H9 (cell line): Measurements from ENCODE around the gene RUNX2. TPM values are rescaled to one million over a fixed set of nuclear protein-coding genes. Genes with fewer than 3 reads are reported as not detected.

ENCODE experiments used
- DNase-seq: peaks from one replicate; pipeline ENCODE4 v3.0.0-alpha.2; 2017
- H2AFZ ChIP-seq: one replicate; pipeline ENCODE4 v1.6.1; 2013; ENCODE audit warnings: mild to moderate bottlenecking, low read length, control low read depth, moderate library complexity
- H2AK5ac ChIP-seq: 2 replicates; pipeline ENCODE4 v1.6.1; 2013; ENCODE audit warnings: low read length, control low read depth, mixed read lengths; ENCODE audit not compliant: insufficient read length
- H2BK120ac ChIP-seq: one replicate; pipeline ENCODE4 v1.6.1; 2013; ENCODE audit warnings: low read depth, mild to moderate bottlenecking, low read length, control low read depth, inconsistent platforms; ENCODE audit not compliant: poor library complexity, severe bottlenecking
- H2BK12ac ChIP-seq: 2 replicates; pipeline ENCODE4 v1.6.1; 2013; ENCODE audit warnings: low read length, control low read depth, mixed read lengths, low read depth; ENCODE audit not compliant: insufficient read length
- H2BK15ac ChIP-seq: 2 replicates; pipeline ENCODE4 v1.6.1; 2013; ENCODE audit warnings: low read depth, low read length, control low read depth
- H2BK20ac ChIP-seq: one replicate; pipeline ENCODE4 v1.6.1; 2013; ENCODE audit warnings: low read depth, mild to moderate bottlenecking, low read length, control low read depth, inconsistent platforms; ENCODE audit not compliant: poor library complexity, severe bottlenecking
- H2BK5ac ChIP-seq: 2 replicates; pipeline ENCODE4 v1.6.1; 2013; ENCODE audit warnings: low read length, control low read depth, mixed read lengths; ENCODE audit not compliant: insufficient read length
- H3K14ac ChIP-seq: 2 replicates; pipeline ENCODE4 v1.6.1; 2013; ENCODE audit warnings: low read length, control low read depth; ENCODE audit not compliant: insufficient read depth
- H3K18ac ChIP-seq: 2 replicates; pipeline ENCODE4 v1.6.1; 2013; ENCODE audit warnings: low read depth, mild to moderate bottlenecking, mixed read lengths, low read length, control low read depth; ENCODE audit not compliant: insufficient read length
- H3K23ac ChIP-seq: 2 replicates; pipeline ENCODE4 v1.6.1; 2013; ENCODE audit warnings: low read length, control low read depth, mixed read lengths, low read depth; ENCODE audit not compliant: insufficient read length
- H3K23me2 ChIP-seq: 2 replicates; pipeline ENCODE4 v1.6.1; 2013; ENCODE audit warnings: low read depth, mild to moderate bottlenecking, mixed read lengths, low read length, control low read depth; ENCODE audit not compliant: insufficient read length, poor library complexity, severe bottlenecking
- H3K27ac ChIP-seq: 2 replicates; pipeline ENCODE4 v1.5.1; 2013; ENCODE audit warnings: low read length, control low read depth, mixed read lengths, low read depth; ENCODE audit not compliant: insufficient read length
- H3K27me3 ChIP-seq: 2 replicates; pipeline ENCODE4 v1.6.1; 2013; ENCODE audit warnings: low read length, control low read depth, inconsistent platforms; ENCODE audit not compliant: insufficient read depth
- H3K4ac ChIP-seq: 2 replicates; pipeline ENCODE4 v1.6.1; 2013; ENCODE audit warnings: low read depth, mild to moderate bottlenecking, control low read depth, inconsistent platforms, low read length, moderate library complexity
- H3K4me1 ChIP-seq: 2 replicates; pipeline ENCODE4 v1.6.1; 2013; ENCODE audit warnings: low read length, control low read depth, inconsistent platforms; ENCODE audit not compliant: insufficient read depth
- H3K4me2 ChIP-seq: 2 replicates; pipeline ENCODE4 v1.6.1; 2013; ENCODE audit warnings: low read length, control low read depth, mixed read lengths; ENCODE audit not compliant: insufficient read length, insufficient read depth
- H3K56ac ChIP-seq: 2 replicates; pipeline ENCODE4 v1.6.1; 2013; ENCODE audit warnings: low read depth, mild to moderate bottlenecking, mixed read lengths, low read length, control low read depth; ENCODE audit not compliant: insufficient read length
- H3K79me1 ChIP-seq: 2 replicates; pipeline ENCODE4 v1.6.1; 2013; ENCODE audit warnings: low read depth, mild to moderate bottlenecking, moderate library complexity, low read length, control low read depth, inconsistent platforms; ENCODE audit not compliant: insufficient read depth, poor library complexity, severe bottlenecking
- H3K79me2 ChIP-seq: 2 replicates; pipeline ENCODE4 v1.6.1; 2013; ENCODE audit warnings: low read length, control low read depth, inconsistent platforms; ENCODE audit not compliant: insufficient read depth
- H3K9ac ChIP-seq: 2 replicates; pipeline ENCODE4 v1.6.1; 2013; ENCODE audit warnings: low read length, control low read depth, mixed read lengths; ENCODE audit not compliant: insufficient read length; ENCODE audit errors: extremely low read depth
- H3K9me3 ChIP-seq: one replicate; pipeline ENCODE4 v1.6.1; 2013; ENCODE audit warnings: low read depth, low read length, inconsistent platforms; ENCODE audit not compliant: control insufficient read depth
- H3T11ph ChIP-seq: one replicate; pipeline ENCODE4 v1.6.1; 2013; ENCODE audit warnings: mild to moderate bottlenecking, low read length, control low read depth, inconsistent platforms
- H4K20me1 ChIP-seq: one replicate; pipeline ENCODE4 v1.6.1; 2013; ENCODE audit not compliant: control insufficient read depth, insufficient read length, insufficient read depth
- H4K5ac ChIP-seq: 2 replicates; pipeline ENCODE4 v1.6.1; 2013; ENCODE audit warnings: low read depth, mild to moderate bottlenecking, mixed read lengths, low read length, control low read depth; ENCODE audit not compliant: insufficient read length
- H4K8ac ChIP-seq: replicated peaks from 2 replicates; pipeline ENCODE4 v1.6.1; 2013; ENCODE audit warnings: low read length, control low read depth, mixed read lengths, low read depth; ENCODE audit not compliant: insufficient read length
- H4K91ac ChIP-seq: 2 replicates; pipeline ENCODE4 v1.6.1; 2013; ENCODE audit warnings: low read depth, mild to moderate bottlenecking, moderate library complexity, mixed read lengths, low read length, control low read depth; ENCODE audit not compliant: insufficient read length
- H3K27ac Mint-ChIP-seq, 3 experiments: 2 replicates in 2 of 3; 3 replicates in 1 of 3; pipeline ENCODE4 v1.8.0; 2020 to 2021; ENCODE audit warnings: mixed read lengths in 3 of 3, mild to moderate bottlenecking in 1 of 3, moderate library complexity in 1 of 3
- H3K27me3 Mint-ChIP-seq: 2 replicates; pipeline ENCODE4 v1.8.0; 2021; ENCODE audit warnings: low read depth, mild to moderate bottlenecking, moderate library complexity, mixed read lengths
- H3K36me3 Mint-ChIP-seq, 3 experiments: 2 replicates in 2 of 3; 3 replicates in 1 of 3; pipeline ENCODE4 v1.8.0; 2020 to 2021; ENCODE audit warnings: low read depth in 3 of 3, mixed read lengths in 3 of 3; ENCODE audit not compliant: insufficient read depth in 1 of 3
- H3K4me1 Mint-ChIP-seq, 2 experiments: 2 replicates each; pipeline ENCODE4 v1.8.0; 2020; ENCODE audit warnings: mixed read lengths in 2 of 2
- H3K4me3 Mint-ChIP-seq, 2 experiments: 2 replicates in 1 of 2; 3 replicates in 1 of 2; pipeline ENCODE4 v1.8.0; 2020 to 2021; ENCODE audit warnings: mild to moderate bottlenecking in 2 of 2, mixed read lengths in 2 of 2, moderate library complexity in 1 of 2
- H3K9me3 Mint-ChIP-seq, 2 experiments: 2 replicates in 1 of 2; 3 replicates in 1 of 2; pipeline ENCODE4 v1.8.0; 2020; ENCODE audit warnings: mild to moderate bottlenecking in 2 of 2, mixed read lengths in 2 of 2, moderate library complexity in 1 of 2
- CTCF ChIP-seq: fragments of 200-600 bp; sonication (generic); conservative IDR thresholded peaks from 3 replicates; pipeline ENCODE4 v1.8.0; 2021; ENCODE audit warnings: antibody characterized with exemption, mild to moderate bottlenecking
- WGBS: extraction: QIAGEN DNeasy Blood & Tissue Kit; methylation state at CpG from one replicate; pipeline ENCODE4 v1.1.7; 2013; ENCODE audit warnings: missing lambda C conversion rate, low lambda C conversion rate, mixed read lengths; ENCODE audit not compliant: insufficient read length; ENCODE audit errors: extremely low coverage; 5-methylcytosine and 5-hydroxymethylcytosine counted together
- total RNA-seq: library from RNA; stranded (reverse); gene quantifications from 2 replicates; pipeline ENCODE4 v1.2.1, GENCODE V29; 2021

Gene RUNX2
- total RNA-seq, 1 experiment from 2014 or later = 0.15 TPM

GRCh38 chr6:45630801-45631200 is 302.7 kb downstream of the RUNX2 start:
- Histone ChIP-seq H2BK12ac (no peak overlapping the region), H2BK5ac (no peak overlapping the region), H3K14ac (no peak overlapping the region), H2AK5ac (no peak overlapping the region), H4K20me1 (no peaks in the 10 kb centered on the region), H3K27me3 (no peaks in the 10 kb centered on the region), H3K23ac (no peak overlapping the region), H3K79me2 (no peaks in the 10 kb centered on the region), H3K4ac (no peak overlapping the region), H3K4me2 (no peak overlapping the region), H3K9ac (no peak overlapping the region), H3K4me1 (no peaks in the 10 kb centered on the region), H3K27ac (no peak overlapping the region), H2BK15ac (no peak overlapping the region), H3K9me3 (no peaks in the 10 kb centered on the region), H4K91ac (no peak overlapping the region), H4K5ac (no peak overlapping the region), H3K23me2 (no peaks in the 10 kb centered on the region), H3K18ac (no peak overlapping the region), H3K79me1 (no peaks in the 10 kb centered on the region), H3K56ac (no peak overlapping the region), H2BK20ac (no peak overlapping the region), H4K8ac (no peak overlapping the region), H2AFZ (no peak overlapping the region), H3T11ph (no peak overlapping the region), H2BK120ac (no peak overlapping the region)
- H3K27ac Mint-ChIP-seq = no peak overlapping the region
- no peaks in the 10 kb centered on the region for H3K36me3 Mint-ChIP-seq
- no peak for TF ChIP-seq CTCF
- peaks cover 0 to 11% of the 10 kb centered on the region in 2 experiments; a peak in 2 of 4 replicates for H3K4me1 Mint-ChIP-seq
- H3K4me3 Mint-ChIP-seq = no peak overlapping the region
- WGBS = no CpG with 5 or more reads among the region's 4 CpGs
- H3K27me3 Mint-ChIP-seq = peaks cover 2% of the 10 kb centered on the region
- no peaks in the 10 kb centered on the region for H3K9me3 Mint-ChIP-seq
- DNase-seq = no peak
